ENCODE measurements around the gene SUCLG1.
"Not testable (repeated sequence)": the region's sequence is repeated elsewhere in the genome, so short reads cannot be mapped to it uniquely, and the experiment has no call there.

SUCLG1 gene

DNA sequence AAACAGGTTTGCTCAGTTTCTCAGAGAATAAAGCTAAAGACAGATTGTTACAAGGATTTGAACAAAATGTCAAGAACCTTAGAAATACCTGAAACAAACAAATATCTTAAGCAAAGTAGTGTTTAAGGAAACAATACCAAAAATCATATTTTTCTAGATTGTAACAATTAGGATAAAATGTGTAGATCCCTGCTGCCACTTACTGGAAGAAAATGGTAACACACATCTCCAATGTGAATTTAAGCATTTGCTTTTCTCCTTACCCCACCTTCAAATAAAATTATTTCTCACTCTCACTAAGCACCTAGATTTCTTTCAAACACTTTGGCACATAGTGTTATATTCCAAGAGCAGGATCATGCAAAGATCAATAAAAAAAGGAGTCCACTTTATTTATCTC, 34.9 kb downstream of the SUCLG1 start:
- no peak for DNase-seq

DNA sequence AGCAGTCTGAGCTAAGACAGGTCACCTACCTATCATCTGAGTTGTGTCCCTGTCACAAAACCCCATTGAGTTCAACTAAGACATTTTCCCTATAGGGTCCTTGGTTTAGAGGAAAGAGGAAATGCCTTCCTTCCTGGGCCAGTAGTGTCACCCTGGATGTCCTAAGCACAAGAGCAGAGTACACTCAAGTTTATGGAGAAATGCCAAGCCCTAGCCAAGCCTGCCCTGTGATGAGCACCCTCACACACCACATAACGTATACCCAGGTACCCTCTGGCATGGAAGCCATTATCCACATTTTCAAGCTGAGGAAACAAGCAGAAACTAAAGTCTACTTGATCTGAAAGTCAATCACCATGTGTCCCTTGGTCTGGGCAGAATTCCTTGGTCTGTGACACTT, 37.3 kb downstream of the SUCLG1 start:
- DNase-seq = no peak

- no peak for DNase-seq
Measured at GRCh38 chr2:84421197-84421596, 37.9 kb downstream of the SUCLG1 start.

- no peak for DNase-seq
Measured at GRCh38 chr2:84417453-84418145, 41.5 kb downstream of the SUCLG1 start.

DNA sequence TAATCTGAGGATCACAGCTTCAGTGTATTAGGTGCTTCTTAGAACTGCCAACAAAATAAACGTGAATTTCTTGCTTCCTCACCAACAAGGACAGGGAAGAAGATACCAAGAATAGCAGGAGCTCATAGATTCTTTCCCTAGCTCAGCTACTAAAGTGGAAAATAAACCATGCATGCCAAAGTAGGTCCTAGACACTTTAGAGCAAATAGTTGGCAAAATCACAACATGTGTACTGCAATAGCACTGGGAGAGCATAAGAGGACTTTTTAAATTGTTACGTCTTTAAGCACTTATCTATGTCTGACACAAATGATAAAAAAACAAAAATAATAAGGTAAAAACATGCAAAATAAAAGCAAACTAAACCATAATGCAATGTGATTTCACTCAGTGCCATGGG, 49.5 kb downstream of the SUCLG1 start:
- no peak for DNase-seq

DNA sequence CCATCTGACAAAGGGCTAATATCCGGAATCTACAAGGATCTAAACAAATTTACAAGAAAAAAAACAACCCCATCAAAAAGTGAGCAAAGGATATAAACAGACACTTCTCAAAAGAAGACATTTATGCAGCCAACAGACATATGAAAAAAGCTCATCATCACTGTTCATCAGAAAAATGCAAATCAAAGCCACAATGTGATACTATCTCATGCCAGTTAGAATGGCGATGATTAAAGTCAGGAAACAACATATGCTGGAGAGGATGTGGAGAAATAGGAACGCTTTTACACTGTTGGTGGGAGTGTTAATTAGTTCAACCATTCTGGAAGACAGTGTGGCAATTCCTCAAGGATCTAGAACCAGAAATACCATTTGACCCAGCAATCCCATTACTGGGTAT, 57.0 kb downstream of the SUCLG1 start:
- DNase-seq = not testable (repeated sequence)

DNA sequence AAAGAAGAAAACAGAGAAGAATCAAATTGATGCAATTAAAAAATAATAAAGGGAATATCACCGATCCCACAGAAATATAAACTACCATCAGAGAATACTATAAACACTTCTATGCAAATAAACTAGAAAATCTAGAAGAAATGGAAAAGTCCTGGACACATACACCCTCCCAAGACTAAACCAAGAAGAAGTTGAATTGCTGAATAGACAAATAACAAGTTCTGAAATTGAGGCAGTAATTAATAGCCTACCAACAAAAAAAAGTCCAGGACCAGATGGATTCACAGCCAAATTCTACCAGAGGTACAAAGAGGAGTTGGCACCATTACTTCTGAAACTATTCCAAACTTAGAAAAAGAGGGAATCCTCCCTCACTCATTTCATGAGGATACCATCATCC, 59.2 kb downstream of the SUCLG1 start:
- not testable (repeated sequence) for DNase-seq

- no peak for DNase-seq
Measured at GRCh38 chr2:84395820-84396219, 63.3 kb downstream of the SUCLG1 start.

DNA sequence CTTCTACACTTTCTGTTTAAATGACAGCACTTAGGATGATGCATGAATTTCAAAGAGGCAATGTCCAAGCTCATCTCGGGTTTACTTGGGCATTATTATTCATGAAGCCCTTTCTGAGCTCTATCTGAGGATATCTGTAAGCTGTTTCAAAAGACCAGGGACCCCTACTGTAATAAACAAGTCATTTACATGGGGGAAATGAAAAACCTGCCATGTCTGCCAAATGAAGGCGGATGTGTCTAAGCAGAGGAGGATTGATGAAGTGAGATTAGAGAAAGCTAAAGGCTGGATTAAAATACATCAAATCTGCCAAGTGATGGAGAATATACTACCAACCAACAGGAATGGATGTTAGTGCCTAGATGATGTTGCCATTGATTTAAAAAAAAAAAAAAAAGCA, 64.5 kb downstream of the SUCLG1 start:
- DNase-seq = no peak

- no peak for DNase-seq
Measured at GRCh38 chr2:84393829-84394228, 65.3 kb downstream of the SUCLG1 start.

GRCh38 chr2:84389794-84390193, 69.3 kb downstream of the SUCLG1 start:
- no peak for DNase-seq

DNA sequence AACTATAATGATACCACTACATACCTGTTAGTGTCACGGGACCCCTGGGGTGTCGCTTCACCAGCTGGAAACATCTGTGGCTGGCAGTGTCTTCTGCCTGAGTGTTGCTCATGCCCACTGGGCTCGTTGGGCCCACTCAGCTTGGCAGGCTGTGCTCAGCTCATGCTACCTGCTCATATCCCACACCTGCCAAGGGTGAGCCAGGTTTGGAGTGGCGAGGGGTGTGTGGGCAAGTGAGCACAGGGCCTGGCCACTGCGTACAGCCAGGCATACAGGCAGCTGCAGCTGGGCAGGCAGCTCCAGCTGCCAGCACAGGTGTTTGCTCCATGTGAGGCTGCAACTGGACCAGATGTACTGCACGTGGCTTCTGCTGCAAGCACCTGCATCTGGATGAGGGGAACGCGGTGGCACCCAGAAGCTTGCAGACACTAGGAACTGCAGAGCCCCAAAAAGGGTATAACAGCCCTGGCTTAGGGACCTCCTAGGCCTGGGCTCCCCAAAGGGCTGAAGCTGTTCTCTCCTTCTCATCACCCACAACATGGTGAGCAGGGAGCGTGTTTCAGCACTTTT, 70.1 kb downstream of the SUCLG1 start:
- DNase-seq = no peak

- no peak for DNase-seq
Measured at GRCh38 chr2:84388133-84388532, 70.9 kb downstream of the SUCLG1 start.

DNA sequence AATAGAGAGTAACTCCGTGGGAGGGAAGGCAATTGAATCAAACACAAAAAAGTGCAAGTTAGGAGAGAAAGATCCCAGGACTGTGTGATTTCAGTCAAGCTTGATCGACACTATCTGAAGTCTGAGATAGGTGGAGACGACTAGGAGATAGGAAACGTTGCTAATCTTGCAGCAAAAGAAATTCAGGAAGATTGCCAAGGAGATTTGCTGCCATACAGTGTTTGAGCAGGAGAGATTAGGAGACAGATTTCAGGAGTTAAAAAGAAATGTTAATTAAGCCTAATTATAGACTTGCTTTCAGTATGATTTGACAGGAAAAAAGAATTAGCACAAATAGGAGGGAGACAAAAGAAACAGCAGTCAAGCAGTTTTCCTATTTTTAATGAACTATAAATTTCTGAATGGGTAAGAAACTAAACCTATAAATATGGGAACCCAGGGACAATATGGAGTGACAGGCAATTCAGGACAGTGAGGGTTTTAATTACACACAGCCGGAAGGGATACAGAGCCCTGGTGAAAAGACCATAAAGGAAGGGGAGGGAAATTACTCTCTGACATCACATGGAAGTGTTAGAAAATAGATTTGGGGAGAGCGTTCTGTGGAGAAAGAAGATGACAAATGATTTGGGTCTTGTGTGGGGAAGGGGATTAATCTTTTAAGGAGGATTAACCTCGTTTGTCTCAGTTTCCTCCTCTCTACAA, 72.6 kb downstream of the SUCLG1 start:
- no peak for DNase-seq

DNA sequence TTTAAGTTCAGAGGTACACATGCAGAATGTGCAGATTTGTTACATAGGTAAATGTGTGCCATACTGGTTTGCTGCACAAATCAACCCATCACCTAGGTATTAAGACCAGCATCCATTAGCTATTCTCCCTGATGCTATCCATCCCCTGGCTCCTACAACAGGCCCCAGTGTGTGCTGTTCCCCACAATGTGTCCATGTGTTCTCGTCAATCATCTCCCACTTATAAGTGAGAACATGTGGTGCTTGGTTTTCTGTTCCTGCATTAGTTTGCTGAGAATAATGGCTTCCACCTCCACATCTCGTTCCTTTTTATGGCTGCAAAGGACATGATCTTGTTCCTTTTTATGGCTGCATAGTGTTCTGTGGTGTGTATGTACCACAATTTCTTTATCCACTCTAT, 75.8 kb downstream of the SUCLG1 start:
- DNase-seq = no peak

- DNase-seq = no peak
Measured at GRCh38 chr2:84380875-84381274, 78.2 kb downstream of the SUCLG1 start.

DNA sequence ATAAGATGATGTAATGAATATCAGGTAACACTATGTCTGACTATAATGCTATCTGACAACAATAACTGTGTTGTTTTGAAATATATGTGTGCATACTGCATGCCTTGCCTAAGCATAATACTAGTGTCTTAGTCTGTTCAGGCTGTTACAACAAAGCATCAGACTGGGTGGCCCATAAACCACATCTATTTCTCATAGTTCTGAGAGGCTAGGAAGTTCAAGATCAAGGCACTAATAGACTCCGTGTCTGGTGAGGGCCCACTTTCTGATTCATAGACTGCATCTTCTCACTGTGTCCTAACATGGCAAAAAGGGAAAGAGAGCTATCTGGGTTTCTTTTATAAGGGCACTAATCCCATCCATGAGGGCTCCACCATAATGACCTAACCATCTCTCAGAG, 80.1 kb downstream of the SUCLG1 start:
- DNase-seq = no peak

- no peak for DNase-seq
Measured at GRCh38 chr2:84375020-84375419, 84.1 kb downstream of the SUCLG1 start.

- no peak for DNase-seq
Measured at GRCh38 chr2:84373866-84374265, 85.2 kb downstream of the SUCLG1 start.

Data from nucleus accumbens (tissue), 56 donors.